Esophagus muscularis mucosa (tissue), 3 donors: ENCODE data around the gene CFL1.

Experiments used
- POLR2A ChIP-seq: fragments of 450-650 bp; IDR thresholded peaks from one replicate; pipeline ENCODE4 v1.6.1; 2017; ENCODE audit warnings: antibody characterized with exemption, moderate library complexity, mild to moderate bottlenecking, low read depth
- TF ChIP-seq, protein P1 (sequence below), 3 experiments: fragments of 200-600 bp in 2 of 3; fragments of 450-650 bp in 1 of 3; sonication (generic) in 2 of 3; IDR thresholded peaks; one replicate each; pipeline ENCODE4 v1.5.1; 2017 to 2019; ENCODE audit warnings: antibody characterized with exemption in 3 of 3, mild to moderate bottlenecking in 2 of 3, moderate library complexity in 1 of 3

DNA sequence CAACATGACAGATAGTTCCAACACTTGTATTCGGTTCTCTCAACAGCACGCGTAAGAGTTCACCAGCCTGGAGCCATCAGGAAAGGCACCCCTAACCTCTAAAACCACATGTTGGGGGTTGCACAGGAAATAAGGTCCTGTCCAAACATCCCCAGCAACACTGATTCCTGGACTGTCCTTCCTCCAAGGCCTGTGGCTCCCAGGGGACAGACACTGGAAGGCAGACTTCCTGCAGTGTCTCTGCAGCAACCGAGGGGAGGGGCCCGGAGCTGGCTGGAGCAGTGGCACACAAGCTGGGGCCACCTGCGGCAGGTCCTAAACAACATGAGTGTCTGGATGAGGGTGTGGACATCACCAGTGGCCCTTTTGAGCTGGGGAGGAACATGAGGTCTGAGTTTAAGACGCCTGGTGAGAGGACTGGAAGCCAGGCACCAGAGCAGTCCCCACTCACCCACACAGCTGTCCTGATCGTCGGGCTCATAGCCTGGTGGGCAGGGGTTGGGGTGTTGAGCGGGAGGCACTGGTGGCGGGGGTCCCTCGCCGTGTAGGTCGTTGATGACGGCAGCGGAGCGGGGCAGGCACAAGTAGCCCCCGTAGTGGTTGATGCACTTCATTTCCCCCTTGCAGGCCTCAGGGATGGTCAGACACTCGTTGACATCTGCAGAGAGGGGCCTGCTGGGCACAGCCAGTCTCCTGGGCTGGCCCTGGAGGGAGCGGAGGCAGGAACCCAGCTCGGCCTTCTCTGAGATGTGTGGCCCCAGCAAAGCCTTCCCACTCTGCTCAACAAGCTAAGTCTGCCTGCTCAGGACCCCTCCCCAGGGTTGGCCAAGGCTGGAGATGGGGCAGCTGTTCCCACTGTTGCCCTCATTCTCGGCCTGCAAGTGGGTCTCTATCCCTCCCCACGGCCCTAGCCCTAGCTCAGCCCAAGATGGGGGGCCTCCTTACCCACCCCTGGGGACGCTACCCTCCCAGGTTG, 13.0 kb upstream of the CFL1 start:
- no peak for TF ChIP-seq POLR2A
- TF ChIP-seq, protein P1, sequence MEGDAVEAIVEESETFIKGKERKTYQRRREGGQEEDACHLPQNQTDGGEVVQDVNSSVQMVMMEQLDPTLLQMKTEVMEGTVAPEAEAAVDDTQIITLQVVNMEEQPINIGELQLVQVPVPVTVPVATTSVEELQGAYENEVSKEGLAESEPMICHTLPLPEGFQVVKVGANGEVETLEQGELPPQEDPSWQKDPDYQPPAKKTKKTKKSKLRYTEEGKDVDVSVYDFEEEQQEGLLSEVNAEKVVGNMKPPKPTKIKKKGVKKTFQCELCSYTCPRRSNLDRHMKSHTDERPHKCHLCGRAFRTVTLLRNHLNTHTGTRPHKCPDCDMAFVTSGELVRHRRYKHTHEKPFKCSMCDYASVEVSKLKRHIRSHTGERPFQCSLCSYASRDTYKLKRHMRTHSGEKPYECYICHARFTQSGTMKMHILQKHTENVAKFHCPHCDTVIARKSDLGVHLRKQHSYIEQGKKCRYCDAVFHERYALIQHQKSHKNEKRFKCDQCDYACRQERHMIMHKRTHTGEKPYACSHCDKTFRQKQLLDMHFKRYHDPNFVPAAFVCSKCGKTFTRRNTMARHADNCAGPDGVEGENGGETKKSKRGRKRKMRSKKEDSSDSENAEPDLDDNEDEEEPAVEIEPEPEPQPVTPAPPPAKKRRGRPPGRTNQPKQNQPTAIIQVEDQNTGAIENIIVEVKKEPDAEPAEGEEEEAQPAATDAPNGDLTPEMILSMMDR (IDR thresholded peaks at IDR 0.05) = no peak
